HL-60 (cell line): Measurements from ENCODE around the gene SLC7A10.

Source experiments
- CTCF ChIP-seq: IDR thresholded peaks from one replicate; pipeline ENCODE4 v1.5.1; 2011; ENCODE audit warnings: low read length, control low read depth, inconsistent platforms; ENCODE audit not compliant: insufficient read depth
- GABPA ChIP-seq: IDR thresholded peaks from 2 replicates; pipeline ENCODE4 v1.6.1; 2012; ENCODE audit warnings: low read depth
- TF ChIP-seq, protein P1 (sequence below): IDR thresholded peaks from 2 replicates; pipeline ENCODE4 v1.6.1; 2012; ENCODE audit warnings: low read depth; ENCODE audit not compliant: insufficient replicate concordance

DNA sequence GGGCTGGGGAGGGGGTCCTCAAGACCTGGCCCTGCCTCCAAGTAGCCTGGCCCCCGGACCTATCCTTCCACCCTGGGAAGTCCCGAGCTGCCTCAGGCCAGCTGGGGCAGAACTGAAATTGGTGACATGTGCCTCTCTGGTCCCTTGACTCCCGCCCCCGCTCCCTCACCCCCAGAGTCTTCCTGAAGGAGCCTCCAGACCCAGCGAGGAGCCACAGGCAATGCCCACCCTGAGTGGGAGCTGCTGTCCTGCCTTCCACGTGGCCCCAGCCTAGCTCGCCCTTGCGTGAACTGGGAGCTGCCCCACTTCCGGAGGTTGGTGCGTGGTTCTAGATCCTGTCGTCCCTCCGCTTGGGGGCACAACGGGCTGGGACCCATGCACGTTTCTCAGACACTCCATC lies 42.1 kb upstream of the SLC7A10 start:
- TF ChIP-seq CTCF (no peak), GABPA (no peak)
- TF ChIP-seq, protein P1, sequence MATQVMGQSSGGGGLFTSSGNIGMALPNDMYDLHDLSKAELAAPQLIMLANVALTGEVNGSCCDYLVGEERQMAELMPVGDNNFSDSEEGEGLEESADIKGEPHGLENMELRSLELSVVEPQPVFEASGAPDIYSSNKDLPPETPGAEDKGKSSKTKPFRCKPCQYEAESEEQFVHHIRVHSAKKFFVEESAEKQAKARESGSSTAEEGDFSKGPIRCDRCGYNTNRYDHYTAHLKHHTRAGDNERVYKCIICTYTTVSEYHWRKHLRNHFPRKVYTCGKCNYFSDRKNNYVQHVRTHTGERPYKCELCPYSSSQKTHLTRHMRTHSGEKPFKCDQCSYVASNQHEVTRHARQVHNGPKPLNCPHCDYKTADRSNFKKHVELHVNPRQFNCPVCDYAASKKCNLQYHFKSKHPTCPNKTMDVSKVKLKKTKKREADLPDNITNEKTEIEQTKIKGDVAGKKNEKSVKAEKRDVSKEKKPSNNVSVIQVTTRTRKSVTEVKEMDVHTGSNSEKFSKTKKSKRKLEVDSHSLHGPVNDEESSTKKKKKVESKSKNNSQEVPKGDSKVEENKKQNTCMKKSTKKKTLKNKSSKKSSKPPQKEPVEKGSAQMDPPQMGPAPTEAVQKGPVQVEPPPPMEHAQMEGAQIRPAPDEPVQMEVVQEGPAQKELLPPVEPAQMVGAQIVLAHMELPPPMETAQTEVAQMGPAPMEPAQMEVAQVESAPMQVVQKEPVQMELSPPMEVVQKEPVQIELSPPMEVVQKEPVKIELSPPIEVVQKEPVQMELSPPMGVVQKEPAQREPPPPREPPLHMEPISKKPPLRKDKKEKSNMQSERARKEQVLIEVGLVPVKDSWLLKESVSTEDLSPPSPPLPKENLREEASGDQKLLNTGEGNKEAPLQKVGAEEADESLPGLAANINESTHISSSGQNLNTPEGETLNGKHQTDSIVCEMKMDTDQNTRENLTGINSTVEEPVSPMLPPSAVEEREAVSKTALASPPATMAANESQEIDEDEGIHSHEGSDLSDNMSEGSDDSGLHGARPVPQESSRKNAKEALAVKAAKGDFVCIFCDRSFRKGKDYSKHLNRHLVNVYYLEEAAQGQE = no peak
